NT2/D1 (cell line): ENCODE measurements around the gene CSTF2T.

ENCODE experiments used
- DNase-seq: peaks from one replicate; pipeline ENCODE4 v3.0.0-alpha.2; 2011; ENCODE audit warnings: low read depth, low spot score
- H3K27me3 ChIP-seq: 2 replicates; pipeline ENCODE4 v1.6.0; 2011; ENCODE audit warnings: mild to moderate bottlenecking; ENCODE audit not compliant: insufficient read length, insufficient read depth
- H3K36me3 ChIP-seq: 2 replicates; pipeline ENCODE4 v1.6.1; 2011; ENCODE audit warnings: mild to moderate bottlenecking, low read length, mixed read lengths; ENCODE audit not compliant: insufficient read depth, insufficient read length
- H3K4me1 ChIP-seq: 2 replicates; pipeline ENCODE4 v1.5.1; 2011; ENCODE audit not compliant: insufficient read depth, insufficient read length
- H3K4me3 ChIP-seq: 2 replicates; pipeline ENCODE4 v1.5.1; 2011; ENCODE audit warnings: low read depth; ENCODE audit not compliant: insufficient read length
- H3K9ac ChIP-seq: 2 replicates; pipeline ENCODE4 v1.6.0; 2011; ENCODE audit warnings: low read depth; ENCODE audit not compliant: insufficient read length
- H3K9me3 ChIP-seq: 2 replicates; pipeline ENCODE4 v1.5.1; 2011; ENCODE audit warnings: mild to moderate bottlenecking, low read length; ENCODE audit not compliant: insufficient read depth
- SUZ12 ChIP-seq: IDR thresholded peaks from 2 replicates; pipeline ENCODE4 v1.6.1; 2011; ENCODE audit not compliant: insufficient read length, insufficient read depth; ENCODE audit errors: extremely low read depth
- YY1 ChIP-seq: IDR thresholded peaks from 2 replicates; pipeline ENCODE4 v1.6.1; 2011; ENCODE audit not compliant: insufficient read length, insufficient read depth
- ZNF274 ChIP-seq: IDR thresholded peaks from 2 replicates; pipeline ENCODE4 v1.6.1; 2011; ENCODE audit warnings: mild to moderate bottlenecking, low read depth, low read length

Gene CSTF2T

GRCh38 chr10:51707821-51708424 is 8.5 kb upstream of the CSTF2T start:
- Histone ChIP-seq H3K9me3 (no peaks in the 10 kb centered on the region), H3K4me1 (no peaks in the 10 kb centered on the region), H3K27me3 (no peaks in the 10 kb centered on the region), H3K9ac (no peak overlapping the region), H3K4me3 (no peak overlapping the region), H3K36me3 (no peaks in the 10 kb centered on the region)
- DNase-seq = no peak
- no peak for TF ChIP-seq YY1
- TF ChIP-seq SUZ12 = no peak
- no peak for TF ChIP-seq ZNF274

DNA sequence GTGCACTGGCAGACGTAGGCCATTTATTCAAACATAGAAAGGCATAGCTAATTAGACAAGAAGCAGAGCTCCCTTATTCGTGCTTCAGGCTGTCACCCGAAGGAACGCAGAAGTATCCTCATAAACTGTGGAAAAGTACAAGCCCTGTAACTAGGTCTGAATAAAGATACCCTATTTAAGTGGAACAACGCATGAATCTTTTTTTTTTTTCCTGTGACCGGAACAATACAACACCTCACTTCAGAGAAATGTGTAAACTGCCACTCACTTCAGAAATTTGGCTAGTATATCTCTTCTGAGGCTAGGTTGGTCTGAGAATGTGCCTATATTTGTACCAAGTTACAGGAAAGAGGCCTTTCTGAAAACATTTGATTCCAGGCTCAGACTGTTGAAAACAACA is 8.0 kb upstream of the CSTF2T start:
- no peak for DNase-seq
- no peaks in the 10 kb centered on the region for H3K36me3 ChIP-seq

GRCh38 chr10:51706225-51706624 is 6.8 kb upstream of the CSTF2T start:
- Histone ChIP-seq H3K4me3 (no peak overlapping the region), H3K36me3 (no peaks in the 10 kb centered on the region), H3K9me3 (no peaks in the 10 kb centered on the region), H3K27me3 (no peaks in the 10 kb centered on the region), H3K4me1 (no peaks in the 10 kb centered on the region), H3K9ac (no peak overlapping the region)
- no peak for DNase-seq
- TF ChIP-seq YY1 (no peak), SUZ12 (no peak), ZNF274 (no peak)

More for the DNA sequence above, 8.0 kb upstream of the CSTF2T start:
- Histone ChIP-seq H3K4me3 (no peak overlapping the region), H3K9ac (no peak overlapping the region), H3K4me1 (no peaks in the 10 kb centered on the region), H3K9me3 (no peaks in the 10 kb centered on the region), H3K27me3 (no peaks in the 10 kb centered on the region)
- TF ChIP-seq ZNF274 (no peak), SUZ12 (no peak), YY1 (no peak)

GRCh38 chr10:51705774-51706173 is 6.4 kb upstream of the CSTF2T start:
- TF ChIP-seq YY1 (no peak), ZNF274 (no peak), SUZ12 (no peak)
- H3K4me1 ChIP-seq = no peaks in the 10 kb centered on the region
- H3K9me3 ChIP-seq = no peaks in the 10 kb centered on the region
- H3K9ac ChIP-seq = no peak overlapping the region
- no peaks in the 10 kb centered on the region for H3K27me3 ChIP-seq
- no peaks in the 10 kb centered on the region for H3K36me3 ChIP-seq
- no peak for DNase-seq
- no peak overlapping the region for H3K4me3 ChIP-seq

- Histone ChIP-seq H3K9me3 (peaks cover 10% of the 10 kb centered on the region; the same call in 1 of the 2 replicates), H3K9ac (no peak overlapping the region), H3K4me3 (no peak overlapping the region), H3K36me3 (peaks cover 12% of the 10 kb centered on the region), H3K27me3 (no peaks in the 10 kb centered on the region), H3K4me1 (no peaks in the 10 kb centered on the region)
- DNase-seq = no peak
- TF ChIP-seq SUZ12 = no peak
- TF ChIP-seq ZNF274 = no peak
- no peak for TF ChIP-seq YY1
Measured at GRCh38 chr10:51700228-51700817, 928 bp upstream of the CSTF2T start.

- Histone ChIP-seq H3K27me3 (no peaks in the 10 kb centered on the region), H3K9ac (peak overlapping the region; percentile 70), H3K9me3 (peaks cover 10% of the 10 kb centered on the region; the same call in 1 of the 2 replicates), H3K36me3 (peaks cover 12% of the 10 kb centered on the region), H3K4me3 (peak overlapping the region; percentile 53), H3K4me1 (no peaks in the 10 kb centered on the region)
- DNase-seq = no peak
- no peak for TF ChIP-seq SUZ12
Measured at GRCh38 chr10:51699145-51699474, 285 bp downstream of the CSTF2T start.

DNA sequence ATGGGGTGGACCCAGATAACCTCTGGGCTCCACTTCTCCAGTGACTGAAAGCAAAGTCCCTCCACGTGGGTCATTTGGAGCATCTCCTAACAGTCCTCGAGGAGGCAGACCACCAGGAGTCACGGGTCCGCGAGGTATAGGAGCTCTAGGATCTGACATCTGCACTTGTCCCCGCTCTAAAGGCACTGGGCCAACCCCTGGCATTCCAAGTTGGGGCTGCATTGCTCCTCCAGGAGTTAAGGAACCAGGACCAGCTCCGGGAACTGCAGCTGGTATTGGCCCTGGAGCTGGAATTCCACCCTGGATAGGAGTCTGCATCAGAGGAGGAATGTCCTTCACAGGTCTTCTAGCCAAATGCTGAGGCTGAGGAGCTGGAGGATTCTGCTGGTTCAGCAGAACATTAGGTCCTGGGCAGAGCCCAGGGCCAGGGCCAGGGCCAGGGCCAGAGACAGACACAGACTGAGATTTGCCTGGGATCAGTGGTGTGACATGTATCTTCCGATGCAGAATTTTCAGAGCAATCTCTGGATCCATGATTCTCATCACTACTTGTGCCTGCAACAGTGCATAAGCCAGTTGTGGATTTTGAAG is 827 bp downstream of the CSTF2T start:
- TF ChIP-seq YY1 (no peak), ZNF274 (no peak), SUZ12 (no peak)

More for the DNA sequence above, 827 bp downstream of the CSTF2T start:
- H3K9me3 ChIP-seq = peaks cover 10% of the 10 kb centered on the region; the same call in 1 of the 2 replicates
- H3K27me3 ChIP-seq = no peaks in the 10 kb centered on the region
- no peaks in the 10 kb centered on the region for H3K4me1 ChIP-seq
- H3K36me3 ChIP-seq = peaks cover 12% of the 10 kb centered on the region
- no peak for DNase-seq
- H3K4me3 ChIP-seq = peak overlapping the region; percentile 53
- H3K9ac ChIP-seq = peak overlapping the region; percentile 70
